GM12872 (cell line): ENCODE data around the gene KRT78.

ENCODE experiments used
- CTCF ChIP-seq: IDR thresholded peaks from 3 replicates; pipeline ENCODE4 v1.5.1; 2011; ENCODE audit warnings: low read depth, mild to moderate bottlenecking, low read length, moderate library complexity; ENCODE audit not compliant: insufficient read depth

KRT78 gene

GRCh38 chr12:52789637-52790426 lies 59.0 kb downstream of the KRT78 start:
- no peak for TF ChIP-seq CTCF

- no peak for TF ChIP-seq CTCF
Measured at GRCh38 chr12:52788876-52789636, 59.7 kb downstream of the KRT78 start.

GRCh38 chr12:52788192-52788875 lies 60.5 kb downstream of the KRT78 start:
- TF ChIP-seq CTCF = no peak
